NCI-H146 treated with DMSO at 0.1 percent for 48 hours (cell line): ENCODE data around the gene CCHCR1.
"Not testable (repeated sequence)": the region's sequence is repeated elsewhere in the genome, so short reads cannot be mapped to it uniquely, and the experiment has no call there.

Experiments used
- DNase-seq: peaks from one replicate; lab custom pipeline; 2025; ENCODE audit not compliant: unreplicated experiment; lab: John Stamatoyannopoulos, UW

The CCHCR1 gene, protein sequence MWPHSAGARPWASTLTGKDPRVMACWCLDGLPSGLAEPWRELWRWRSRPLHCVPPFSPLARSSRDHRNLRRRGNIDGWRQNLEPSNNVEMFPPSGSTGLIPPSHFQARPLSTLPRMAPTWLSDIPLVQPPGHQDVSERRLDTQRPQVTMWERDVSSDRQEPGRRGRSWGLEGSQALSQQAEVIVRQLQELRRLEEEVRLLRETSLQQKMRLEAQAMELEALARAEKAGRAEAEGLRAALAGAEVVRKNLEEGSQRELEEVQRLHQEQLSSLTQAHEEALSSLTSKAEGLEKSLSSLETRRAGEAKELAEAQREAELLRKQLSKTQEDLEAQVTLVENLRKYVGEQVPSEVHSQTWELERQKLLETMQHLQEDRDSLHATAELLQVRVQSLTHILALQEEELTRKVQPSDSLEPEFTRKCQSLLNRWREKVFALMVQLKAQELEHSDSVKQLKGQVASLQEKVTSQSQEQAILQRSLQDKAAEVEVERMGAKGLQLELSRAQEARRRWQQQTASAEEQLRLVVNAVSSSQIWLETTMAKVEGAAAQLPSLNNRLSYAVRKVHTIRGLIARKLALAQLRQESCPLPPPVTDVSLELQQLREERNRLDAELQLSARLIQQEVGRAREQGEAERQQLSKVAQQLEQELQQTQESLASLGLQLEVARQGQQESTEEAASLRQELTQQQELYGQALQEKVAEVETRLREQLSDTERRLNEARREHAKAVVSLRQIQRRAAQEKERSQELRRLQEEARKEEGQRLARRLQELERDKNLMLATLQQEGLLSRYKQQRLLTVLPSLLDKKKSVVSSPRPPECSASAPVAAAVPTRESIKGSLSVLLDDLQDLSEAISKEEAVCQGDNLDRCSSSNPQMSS

DNA sequence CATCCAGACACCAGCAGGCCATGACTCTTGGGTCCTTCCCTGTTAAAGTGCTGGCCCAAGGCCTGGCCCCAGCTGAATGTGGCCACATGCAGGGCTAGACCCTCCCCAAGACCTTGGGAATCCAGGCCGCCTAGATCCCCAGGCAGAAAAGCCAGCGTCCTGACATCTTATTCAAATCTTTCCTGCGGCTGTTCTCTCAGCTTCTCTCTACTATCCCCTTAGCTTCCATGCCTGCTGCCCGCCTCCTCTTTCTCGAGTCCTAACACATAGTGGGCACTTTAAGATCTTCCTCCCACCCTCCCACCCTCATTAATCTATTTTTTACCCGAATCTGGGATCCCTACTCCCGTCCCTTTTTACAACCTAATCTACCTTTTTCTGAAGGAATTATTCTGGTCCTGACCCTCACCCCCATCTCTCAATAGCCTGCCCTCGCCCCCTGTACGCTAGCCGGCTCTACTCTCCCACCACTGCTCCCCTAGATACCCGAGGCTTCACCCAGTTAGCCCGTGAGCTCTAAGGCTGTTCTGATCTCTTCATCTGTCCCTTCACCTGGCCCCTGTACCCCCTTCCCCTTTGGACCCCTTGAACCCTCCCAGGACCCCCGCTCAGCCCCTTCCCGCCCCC is at the start of gene CCHCR1:
Gene CCHCR1, minus strand, starts transcription at position 290 of the 627 bp plus-strand sequence. Its CDS starts 202 bp downstream, at position 88.
- peak; percentile 36 for DNase-seq

DNA sequence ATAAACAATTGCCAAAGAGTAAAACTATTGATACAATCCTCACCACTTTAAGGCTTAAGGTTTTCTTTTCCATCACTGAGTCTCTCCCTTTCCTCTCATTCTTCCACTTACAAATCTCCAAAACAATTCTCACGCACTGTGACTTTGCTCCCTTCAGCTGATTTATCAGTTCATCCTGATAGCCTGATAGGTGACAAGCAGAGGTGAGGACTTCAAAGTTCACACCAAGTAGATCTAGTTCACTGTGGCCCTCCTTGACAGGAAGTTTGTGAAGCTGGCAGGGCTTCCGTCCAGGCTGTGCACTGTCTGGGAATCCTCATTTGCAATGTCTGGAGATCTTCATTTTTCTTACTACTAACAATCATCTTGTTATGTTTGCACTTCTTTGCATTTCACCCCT is 48.0 kb upstream of the CCHCR1 start:
- DNase-seq: no peak

DNA sequence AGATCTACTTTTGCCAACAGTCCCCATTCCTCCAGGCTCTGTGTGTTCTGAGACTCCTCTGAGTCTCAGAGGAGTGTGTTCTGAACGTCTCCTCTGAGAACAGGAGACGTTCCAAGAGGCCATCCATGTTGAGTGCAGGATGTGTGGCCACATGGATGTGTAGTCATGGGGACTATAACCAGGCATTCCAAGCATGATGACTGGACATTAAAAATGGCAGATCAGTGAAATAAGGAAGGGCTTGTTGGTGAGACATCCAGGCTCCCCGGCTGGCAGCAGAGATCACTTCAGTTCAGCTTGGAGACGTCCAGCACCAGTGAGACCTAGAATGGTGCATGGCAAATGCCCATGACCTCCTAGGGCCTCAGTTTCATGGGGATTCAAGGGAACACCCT is 47.1 kb upstream of the CCHCR1 start:
- DNase-seq: no peak

DNA sequence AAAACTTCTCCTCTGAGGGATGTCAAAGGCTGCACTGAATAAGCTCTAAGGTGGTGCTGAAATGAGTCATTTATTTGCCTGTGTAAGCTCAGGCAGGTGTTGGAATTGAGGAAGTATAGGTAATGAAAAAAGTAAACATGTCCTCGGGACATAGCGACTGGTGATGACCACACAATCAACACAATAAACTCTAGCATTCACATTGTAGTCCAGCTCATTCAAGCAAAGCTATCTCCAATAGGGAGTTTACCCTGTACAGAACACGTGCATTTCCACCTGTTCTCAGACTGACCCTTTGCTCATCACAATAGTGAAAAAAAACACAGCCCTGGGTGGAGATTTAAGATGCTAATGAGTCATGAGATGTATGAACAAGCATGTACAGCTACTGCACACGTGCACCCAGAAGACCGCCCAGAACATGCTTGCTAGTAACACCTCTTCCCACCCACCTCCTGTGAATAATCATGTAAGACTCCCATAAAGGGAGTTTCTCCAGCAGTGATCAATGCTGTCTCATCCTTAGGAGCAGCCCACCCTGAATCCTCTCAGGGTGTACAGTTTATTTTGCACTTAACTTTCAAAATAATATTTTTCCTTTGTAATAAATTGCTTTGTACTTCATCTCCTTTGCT is 45.9 kb upstream of the CCHCR1 start:
- DNase-seq: peak; percentile 97

DNA sequence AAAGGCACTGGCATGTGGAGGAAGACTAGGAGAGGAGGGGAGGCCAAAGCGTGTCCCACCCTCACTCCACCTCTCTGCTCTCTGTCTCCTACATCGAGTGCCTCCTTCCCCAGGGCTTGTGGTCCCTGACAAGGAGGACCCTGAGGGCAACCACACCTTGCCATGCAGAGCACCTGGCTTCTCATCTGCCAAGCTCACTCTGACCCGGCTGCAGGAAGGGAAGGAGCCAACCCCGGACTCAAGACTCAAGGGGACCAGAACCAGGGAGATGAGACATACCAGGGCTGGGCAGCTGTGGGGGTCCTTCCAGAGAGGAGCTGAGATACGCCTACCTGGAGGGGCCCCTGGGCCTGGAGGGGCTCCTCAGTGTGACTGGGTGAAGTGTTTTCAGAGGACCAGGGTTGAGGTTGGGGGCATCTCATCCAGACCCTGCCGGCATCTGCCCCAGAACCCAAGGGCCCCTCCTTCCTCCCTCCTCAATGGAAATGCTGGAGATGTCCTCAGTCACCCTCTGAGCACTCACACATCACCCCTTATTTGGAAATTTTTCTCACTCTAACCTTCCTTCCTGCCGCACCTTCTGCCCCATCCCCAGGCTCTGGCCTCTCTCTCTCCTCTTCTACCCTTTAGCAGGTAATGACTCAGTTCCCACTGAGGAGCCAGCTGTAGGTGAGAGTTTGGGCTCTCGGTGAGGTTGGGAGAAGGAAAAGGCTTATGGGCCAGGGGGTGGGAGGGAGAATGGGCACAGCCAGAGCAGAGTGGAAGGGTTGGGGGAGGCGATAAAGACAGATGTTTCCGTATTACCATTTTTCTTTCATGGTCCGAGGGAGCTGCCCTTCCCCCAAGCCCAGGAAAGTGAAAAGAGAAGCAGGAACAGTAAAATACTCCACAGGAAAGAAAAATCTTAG is 44.9 kb upstream of the CCHCR1 start:
- no peak for DNase-seq

DNA sequence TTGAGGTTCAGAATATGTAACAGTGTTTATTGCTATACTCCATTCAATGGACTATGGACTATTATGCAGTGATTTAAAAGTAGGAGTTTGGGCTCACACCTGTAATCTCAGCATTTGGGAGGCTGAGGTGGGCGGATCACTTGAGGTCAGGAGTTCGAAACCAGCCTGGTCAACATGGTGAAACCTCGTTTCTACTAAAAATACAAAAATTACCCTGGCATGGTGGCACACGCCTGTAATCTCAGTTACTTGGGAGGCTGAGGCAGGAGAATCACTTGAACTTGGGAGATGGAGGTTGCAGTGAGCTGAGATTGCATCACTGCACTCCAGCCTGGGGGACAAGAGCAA is 41.5 kb upstream of the CCHCR1 start:
- DNase-seq: not testable (repeated sequence)

DNA sequence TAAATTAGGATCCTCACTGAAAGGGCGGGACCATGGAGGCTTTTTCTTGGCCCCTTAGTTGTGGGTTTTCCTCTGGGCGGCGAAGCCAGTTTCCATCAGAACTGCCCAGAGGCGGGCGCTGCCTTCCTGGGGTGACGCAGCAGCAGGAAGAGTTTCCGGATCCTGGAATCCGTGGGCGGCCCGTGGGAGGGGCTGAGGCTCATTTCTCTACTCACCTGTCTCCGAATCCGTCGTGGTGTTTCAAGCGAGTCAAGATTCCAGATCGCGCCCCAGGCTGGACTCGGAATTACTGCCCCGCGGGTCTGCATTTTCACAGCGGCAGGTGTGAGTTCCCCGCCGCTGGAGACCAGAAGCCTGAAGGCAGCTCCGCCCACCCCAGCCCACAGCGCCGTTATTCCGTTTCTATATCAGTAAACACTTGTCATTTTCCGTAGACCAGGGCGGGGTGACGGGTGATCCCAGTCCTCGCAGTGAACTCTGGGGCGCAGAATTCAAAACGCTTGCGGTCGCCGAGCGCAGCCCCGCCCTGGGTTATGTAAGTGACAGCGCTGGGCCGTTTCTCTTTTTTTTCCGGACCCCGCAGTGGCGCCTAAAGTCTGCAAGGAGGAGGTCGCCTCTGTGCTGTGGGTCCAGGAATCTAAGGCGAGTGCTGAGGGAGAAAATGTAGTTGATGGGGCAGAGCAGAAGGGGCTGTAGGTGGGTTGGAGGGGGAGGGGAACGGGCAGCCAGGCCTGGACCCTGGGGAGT is 40.1 kb upstream of the CCHCR1 start:
- DNase-seq: peak; percentile 79

DNA sequence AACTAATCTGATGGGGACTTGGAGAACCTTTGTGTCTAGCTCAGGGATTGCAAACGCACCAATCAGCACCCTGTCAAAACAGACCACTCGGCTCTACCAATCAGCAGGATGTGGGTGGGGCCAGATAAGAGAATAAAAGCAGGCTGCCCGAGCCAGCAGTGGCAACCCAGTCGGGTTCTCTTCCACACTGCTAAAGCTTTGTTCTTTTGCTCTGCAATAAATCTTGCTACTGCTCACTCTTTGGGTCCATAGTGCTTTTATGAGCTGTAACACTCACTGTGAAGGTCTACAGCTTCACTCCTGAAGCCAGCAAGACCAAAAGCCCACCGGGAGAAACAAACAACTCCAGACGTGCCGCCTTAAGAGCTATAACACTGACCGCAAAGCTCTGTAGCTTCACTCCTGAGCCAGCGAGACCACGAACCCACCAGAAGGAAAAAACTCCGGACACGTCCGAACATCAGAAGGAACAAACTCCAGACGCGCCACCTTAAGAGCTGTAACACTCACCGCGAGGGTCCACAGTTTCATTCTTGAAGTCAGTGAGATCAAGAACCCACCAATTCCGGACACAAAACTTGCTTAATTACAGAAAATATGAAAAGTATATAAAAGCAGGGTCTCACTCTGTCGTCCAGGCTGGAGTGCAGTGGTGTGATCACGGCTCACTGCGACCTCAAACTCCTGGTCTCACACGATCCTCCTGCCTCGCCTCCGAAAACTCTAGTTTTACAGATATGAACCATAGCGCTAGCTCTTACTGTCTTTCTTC is 38.8 kb upstream of the CCHCR1 start:
- not testable (repeated sequence) for DNase-seq

DNA sequence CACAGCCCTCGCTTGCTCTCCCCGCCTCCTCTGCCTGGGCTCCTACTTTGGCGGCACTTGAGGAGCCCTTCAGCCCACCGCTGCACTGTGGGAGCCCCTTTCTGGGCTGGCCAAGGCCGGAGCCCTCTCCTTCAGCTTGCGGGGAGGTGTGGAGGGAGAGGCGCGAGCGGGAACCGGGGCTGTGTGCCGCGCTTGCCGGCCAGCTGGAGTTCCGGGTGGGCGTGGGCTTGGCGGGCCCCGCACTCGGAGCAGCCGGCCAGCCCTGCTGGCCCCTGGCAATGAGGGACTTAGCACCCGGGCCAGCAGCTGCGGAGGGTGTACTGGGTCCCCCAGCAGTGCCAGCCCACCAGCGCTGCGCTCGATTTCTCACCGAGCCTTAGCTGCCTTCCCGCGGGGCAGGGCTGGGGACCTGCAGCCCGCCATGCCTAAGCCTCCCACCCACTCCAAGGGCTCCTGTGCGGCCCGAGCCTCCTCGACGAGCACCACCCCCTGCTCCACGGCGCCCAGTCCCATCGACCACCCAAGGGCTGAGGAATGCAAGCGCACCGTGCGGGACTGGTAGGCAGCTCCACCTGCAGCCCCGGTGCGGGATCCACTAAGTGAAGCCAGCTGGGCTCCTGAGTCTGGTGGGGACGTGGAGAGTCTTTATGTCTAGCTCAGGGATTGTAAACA is 37.8 kb upstream of the CCHCR1 start:
- DNase-seq: not testable (repeated sequence)

DNA sequence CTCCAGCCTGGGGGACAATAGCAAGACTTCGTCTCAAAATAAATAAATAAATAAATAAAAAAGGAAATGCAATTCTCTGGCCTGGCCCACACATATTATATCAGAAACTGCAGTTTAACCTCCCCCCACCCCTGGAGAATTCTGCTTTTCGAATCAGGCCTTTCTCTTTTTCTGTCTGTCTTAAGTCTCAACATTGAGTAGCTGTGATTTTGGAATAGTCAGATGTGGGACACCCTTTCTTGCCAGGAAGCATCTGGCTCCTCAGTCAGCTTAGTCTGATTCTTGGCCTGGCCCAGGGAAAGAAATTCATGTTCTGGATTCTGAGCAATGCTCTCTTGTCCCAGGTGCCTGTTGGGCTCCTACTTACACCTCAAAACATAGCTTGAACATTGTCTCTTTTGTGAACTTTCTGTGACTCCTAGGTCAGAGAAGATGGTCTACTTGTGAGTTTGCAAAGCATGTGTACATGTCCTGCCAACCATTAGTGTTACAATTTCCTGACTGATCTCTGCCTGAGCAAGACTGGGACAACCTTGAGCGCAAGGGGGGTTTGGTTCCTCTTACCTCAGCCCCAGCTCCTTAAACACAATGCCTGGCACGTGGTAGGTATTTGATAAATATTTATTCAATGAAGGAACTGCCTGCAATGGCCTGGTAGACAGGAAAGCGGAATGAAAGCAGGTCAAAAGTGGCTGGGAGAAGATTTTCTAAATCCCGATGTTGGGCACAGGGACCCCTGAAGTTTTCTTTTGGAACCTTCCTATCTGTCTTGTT is 36.6 kb upstream of the CCHCR1 start:
- no peak for DNase-seq

DNA sequence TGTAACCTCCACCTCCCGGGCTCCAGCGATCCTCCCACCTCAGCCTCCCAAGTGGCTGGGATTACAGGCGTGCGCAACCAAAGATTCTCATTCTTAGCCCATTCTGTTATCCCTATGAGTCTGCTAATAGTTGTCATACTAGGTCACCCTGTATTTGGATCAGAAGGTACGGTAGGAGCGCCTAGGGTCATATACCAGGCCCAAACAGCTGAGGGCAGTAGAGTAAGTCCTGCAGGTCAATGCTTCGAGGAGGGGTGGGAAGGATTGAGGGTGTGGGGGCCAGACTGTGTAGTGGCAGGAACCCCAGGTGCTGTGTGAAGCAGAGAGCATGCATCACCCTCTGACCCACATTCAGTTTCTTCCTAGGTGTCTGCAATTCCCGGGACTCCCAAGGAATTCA is 35.6 kb upstream of the CCHCR1 start:
- no peak for DNase-seq

DNA sequence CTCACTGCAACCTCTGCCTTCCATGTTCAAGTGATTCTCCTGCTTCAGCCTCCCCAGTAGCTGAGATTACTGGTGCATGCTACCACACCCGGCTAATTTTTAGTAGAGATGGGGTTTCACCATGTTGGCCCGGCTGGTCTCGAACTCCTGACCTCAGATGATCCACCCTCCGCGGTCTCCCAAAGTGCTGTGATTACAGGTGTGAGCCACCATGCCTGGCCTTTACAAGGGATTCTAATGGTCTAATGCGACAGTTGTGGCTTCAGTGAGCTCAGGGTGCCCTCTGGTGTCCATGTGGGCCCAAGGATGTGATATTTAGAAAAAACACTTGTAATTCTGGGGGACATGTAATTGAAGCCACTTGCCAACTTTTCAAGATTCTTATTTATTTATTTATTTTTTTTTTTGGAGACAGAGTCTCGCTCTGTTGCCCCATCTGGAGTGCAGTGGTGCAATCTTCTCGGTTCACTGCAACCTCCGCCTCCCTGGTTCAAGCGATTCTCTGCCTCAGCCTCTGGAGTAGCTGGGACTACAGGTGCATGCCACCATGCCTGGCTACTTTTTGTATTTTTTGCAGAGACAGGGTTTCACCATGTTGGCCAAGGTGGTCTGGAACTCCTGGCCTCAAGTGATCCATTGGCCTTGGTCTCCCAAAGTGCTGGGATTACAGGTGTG is 35.0 kb upstream of the CCHCR1 start:
- peak; percentile 39 for DNase-seq

DNA sequence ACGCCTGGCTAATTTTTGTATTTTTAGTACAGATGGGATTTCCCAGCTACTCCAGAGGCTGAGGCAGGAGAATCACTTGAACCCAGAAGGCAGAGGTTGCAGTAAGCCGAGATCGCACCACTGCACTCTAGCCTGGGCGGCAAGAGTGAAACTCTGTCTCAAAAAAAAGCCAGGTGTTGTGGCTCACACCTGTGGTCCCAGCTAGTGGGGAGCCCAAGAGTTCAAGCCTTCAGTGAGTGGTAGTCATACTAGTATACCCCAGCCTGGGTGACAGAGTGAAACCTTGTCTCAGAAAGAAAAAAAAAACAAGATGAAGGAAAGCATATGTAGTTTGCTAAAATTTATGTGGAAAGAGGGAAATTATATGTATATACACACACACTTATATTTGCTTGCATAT is 32.9 kb upstream of the CCHCR1 start:
- no peak for DNase-seq

DNA sequence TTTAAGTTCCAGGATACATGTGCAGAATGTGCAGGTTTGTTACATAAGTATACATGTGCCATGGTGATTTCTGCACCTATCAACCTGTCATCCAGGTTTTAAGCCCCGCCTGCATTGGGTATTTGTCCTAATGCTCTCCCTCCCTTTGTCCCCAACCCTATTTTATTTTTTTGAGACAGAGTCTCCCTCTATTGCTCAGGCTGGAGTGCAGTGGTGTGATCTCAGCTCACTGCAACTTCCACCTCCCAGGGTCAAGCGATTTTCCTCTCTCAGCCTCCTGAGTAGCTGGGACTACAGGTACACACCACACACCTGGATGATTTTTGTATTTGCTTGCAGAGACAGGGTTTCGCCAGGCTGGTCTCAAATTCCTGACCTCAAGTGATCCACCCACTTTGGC is 31.6 kb upstream of the CCHCR1 start:
- not testable (repeated sequence) for DNase-seq

DNA sequence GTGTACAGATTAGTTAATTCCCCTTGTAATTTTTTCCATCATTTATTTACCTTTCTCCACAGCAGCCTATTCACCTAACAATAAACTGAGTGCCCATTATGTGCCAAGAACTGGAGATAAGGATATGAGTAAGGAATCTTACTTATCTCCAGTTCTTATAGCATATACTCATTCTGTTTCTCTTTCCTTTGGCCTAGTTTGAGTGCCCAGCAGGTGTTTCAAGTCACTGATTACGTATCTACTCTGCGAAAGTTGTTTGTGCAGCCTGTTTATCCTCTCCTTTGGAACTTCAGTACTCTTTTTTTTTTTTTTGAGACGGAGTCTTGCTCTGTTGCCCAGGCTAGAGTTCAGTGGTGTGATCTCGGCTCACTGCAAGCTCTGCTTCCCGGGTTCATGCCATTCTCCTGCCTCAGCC is 30.2 kb upstream of the CCHCR1 start:
- DNase-seq: no peak

DNA sequence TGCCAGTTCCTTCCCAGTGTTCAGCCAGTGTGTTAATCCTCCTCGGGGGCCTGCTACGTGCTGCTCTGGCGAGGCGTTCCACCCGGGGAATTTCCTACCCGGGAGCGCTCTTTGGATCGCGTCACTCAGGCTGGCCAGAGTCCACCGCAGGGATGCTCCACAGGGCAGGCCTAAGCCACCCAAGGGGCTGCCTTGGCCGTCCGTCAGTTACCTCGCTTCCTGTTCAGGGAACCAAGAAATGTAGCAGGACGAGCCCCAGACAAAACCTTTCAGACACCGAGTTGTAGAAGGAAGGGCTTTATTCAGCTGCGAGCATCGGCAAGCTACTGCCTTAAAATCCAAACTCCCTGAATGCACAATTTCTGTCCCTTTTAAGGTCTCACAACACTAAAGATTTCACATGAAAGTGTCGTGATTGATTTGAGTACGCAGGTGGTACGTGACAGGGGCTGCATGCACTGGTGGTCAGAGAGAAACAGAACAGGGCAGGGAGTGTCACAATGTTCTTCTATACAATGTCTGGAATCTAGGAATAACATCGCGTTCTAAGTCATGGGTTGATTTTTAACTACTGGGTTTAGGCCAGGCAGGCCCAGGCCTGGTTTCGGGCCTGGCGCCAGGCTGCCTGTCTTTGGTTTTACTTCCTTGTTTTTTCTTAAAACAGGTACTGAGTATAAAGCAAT is 28.6 kb upstream of the CCHCR1 start:
- no peak for DNase-seq
